Fibroblast of skin of back (primary cell): Measurements from ENCODE around the gene AKAP10. TPM values are rescaled to one million over a fixed set of nuclear protein-coding genes. Genes with fewer than 3 reads are reported as not detected.
"Not testable (repeated sequence)": the region's sequence is repeated elsewhere in the genome, so short reads cannot be mapped to it uniquely, and the experiment has no call there.

Experiments
- DNase-seq: peaks from one replicate; pipeline ENCODE4 v3.0.0-alpha.2; 2013
- polyA plus RNA-seq, 2 experiments: library from polyadenylated mRNA; unstranded; fragments of 120-200 nt; gene quantifications; one replicate each; pipeline ENCODE4 v1.2.1, GENCODE V29; 2013; ENCODE audit not compliant: insufficient read length in 2 of 2

Gene AKAP10, protein sequence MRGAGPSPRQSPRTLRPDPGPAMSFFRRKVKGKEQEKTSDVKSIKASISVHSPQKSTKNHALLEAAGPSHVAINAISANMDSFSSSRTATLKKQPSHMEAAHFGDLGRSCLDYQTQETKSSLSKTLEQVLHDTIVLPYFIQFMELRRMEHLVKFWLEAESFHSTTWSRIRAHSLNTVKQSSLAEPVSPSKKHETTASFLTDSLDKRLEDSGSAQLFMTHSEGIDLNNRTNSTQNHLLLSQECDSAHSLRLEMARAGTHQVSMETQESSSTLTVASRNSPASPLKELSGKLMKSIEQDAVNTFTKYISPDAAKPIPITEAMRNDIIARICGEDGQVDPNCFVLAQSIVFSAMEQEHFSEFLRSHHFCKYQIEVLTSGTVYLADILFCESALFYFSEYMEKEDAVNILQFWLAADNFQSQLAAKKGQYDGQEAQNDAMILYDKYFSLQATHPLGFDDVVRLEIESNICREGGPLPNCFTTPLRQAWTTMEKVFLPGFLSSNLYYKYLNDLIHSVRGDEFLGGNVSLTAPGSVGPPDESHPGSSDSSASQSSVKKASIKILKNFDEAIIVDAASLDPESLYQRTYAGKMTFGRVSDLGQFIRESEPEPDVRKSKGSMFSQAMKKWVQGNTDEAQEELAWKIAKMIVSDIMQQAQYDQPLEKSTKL
- polyA plus RNA-seq (2013, experiment 1 of 2; ENCODE audit: insufficient read length), result 18.1 TPM
- 18.0 TPM for polyA plus RNA-seq (2013, experiment 2 of 2; ENCODE audit: insufficient read length)

DNA sequence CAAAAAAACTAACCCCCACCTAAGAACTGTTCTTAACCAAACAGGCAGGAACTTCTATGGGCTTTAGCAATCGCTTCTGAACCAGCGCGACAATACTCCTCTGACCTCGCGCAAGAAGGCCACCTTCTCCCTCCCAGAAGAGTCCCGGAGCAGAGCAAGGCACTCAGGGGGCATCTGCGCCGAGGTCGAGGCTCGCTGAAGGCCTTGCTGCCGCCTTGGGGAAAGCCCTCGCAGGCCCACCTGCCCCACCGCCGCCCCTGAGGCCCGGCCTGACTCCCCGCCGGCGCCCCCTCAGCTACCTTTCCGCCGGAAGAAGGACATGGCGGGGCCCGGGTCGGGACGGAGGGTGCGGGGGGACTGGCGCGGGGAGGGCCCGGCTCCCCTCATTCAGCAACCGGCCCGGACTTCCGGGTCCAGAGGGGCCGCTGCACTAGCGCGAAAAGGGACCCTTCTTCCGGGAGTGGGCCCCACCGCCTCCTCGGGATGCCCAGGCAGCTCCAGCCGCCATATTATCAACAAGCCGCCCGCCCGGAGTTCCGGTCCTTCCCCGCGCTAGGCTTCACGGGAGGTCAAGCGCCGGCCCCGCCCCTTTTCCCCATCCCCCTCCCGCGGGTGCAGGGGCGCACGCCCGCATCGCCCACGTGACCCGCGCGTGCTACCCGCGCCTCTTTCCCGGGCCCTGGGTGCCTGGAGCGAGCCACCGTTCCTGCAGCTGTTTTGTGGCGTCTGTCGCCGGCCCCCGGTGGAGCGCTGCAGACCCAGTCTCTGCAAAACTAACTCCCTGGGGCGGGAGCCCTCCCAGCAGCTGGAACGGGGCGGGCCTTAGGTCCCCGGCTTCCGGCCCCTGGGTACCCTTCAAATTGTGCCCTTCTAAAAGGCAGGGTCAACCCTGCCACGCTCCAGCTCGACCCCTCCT lies at the start of gene AKAP10:
Gene AKAP10, minus strand, starts transcription at position 536 of the 916 bp plus-strand sequence. Its CDS starts 149 bp downstream, at position 387.
- DNase-seq, result peak; percentile 86

DNA sequence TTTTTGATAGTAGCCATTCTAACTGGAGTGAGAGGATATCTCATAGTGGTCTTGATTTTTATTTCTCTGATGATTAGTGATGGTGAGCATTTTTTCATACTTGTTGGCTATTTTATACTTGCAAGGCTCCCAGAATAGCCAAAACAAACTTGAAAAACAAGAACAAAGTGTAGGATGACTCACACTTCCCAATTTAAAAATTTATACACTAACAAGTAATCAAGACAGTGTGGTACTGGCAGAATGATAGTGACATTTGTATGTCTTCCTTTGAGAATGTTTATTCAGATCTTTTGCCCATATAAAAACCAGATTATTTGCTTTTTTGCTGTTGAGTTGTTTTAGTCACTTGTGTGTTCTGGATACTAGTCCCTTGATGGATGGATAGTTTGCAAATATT lies 49.3 kb upstream of the AKAP10 start:
- no peak for DNase-seq

DNA sequence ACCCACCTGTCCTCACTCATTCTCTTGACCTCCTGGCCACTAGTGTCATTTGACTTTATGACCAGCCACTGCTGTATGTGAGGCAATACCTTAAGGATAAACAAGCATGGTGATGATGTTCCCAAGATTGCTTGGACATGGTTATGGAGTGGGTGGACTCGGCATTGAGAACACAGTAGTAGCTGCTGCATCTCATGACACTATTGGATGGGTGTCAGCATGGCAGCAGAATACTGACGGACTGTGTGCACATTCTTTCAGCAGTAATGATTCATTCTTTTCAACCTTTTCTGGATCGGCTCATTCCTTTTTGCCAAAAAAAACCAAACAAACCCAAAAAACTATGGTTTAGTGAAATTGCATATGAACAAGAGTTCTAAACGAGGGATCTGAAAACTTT lies 45.1 kb upstream of the AKAP10 start:
- DNase-seq, result no peak

DNA sequence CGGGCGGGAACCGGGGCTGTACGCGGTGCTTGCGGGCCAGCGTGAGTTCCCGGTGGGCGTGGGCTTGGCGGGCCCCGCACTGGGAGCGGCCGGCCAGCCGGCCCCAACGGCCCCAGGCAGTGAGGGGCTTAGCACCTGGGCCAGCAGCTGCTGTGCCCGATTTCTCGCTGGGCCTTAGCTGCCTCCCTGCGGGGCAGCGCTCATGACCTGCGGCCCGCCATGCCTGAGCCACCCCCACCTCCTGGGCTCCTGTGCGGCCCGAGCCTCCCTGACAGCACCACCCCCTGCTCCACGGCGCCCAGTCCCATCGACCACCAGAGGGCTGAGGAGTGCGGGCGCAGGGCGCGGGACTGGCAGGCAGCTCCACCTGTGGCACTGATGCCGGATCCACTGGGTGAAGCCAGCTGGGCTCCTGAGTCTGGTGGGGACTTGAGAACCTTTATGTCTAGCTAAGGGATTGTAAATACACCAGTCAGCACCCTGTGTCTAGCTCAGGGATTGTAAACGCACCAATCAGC lies 38.9 kb upstream of the AKAP10 start:
- not testable (repeated sequence) for DNase-seq

DNA sequence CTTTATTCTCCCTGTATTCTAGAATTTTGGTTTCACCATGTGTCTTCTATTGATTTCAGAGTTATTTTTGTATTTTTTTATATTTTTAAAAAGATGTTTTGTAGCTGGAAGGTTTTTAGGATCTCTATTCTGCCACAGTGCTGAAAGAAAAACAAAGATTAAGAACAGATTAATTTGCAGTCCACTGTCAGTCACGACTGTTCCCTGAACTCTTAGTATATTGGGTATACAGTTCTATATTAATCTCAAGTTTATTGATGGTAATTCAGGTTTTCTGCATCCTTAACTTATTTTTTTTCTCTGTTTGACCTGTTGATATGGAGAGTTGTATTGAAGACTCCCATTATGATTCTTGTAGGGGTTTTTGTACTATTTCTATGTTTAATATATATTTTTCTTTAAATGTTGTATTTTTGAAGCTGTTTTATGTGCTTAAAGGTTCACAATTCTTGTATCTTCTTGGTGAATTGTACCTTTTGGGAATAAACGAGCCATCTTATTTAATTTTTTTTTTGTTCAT lies 34.4 kb upstream of the AKAP10 start:
- DNase-seq, result no peak

DNA sequence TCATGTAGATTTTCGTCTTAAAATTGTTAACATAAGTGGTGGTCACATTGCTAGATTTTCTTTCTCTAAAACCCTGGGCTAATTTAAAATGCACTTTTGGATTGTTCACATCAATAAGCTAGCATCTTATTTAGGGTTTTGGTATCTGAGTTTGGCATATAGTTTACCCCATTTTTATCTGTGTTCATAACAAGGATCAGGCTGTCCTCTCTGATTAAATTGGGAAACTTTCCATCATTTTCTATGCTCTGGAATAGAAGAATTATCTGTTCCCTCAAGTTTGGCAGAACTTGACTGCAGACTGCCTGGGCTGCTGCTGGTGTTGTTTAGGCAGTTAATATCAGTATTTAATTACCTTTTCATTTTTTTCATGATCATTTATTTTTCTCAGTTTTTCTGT lies 33.3 kb upstream of the AKAP10 start:
- DNase-seq, result no peak

DNA sequence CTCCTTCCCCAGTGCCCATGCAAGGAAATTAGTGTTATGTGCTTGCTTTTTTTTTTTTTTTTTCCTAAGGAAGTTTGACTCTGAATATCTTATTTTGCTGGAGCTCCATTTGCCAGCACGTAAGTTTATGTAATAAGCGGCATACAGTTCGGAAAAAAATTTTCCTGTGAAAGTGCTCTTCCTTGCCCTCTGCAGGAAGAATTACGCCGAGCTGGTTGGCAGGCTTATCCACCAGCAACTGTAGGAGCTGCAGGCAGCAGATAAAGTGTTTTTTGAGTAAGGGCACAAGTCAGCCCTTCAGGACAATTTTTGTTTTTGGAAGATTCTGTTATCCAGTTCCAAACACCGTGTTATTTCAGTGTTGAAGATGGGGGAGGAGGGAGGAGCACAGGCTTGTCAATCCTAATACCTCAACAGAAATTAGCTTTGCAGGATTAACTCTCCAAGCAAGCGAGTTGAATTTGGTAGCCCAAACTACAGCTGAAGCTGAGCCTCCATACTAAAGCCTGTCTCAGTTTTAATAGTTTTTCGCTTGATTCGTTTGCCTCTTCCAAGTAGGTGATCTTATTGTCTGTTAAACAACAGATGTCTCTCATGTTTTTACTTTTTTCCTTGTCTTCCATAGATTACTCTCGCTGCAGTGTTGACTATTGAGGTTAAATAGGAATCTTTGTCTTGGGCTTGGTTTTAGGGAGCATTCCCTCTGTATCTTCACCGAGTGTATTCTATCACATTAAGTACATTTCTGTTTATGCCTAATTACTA lies 32.7 kb upstream of the AKAP10 start:
- DNase-seq, result peak; percentile 48

DNA sequence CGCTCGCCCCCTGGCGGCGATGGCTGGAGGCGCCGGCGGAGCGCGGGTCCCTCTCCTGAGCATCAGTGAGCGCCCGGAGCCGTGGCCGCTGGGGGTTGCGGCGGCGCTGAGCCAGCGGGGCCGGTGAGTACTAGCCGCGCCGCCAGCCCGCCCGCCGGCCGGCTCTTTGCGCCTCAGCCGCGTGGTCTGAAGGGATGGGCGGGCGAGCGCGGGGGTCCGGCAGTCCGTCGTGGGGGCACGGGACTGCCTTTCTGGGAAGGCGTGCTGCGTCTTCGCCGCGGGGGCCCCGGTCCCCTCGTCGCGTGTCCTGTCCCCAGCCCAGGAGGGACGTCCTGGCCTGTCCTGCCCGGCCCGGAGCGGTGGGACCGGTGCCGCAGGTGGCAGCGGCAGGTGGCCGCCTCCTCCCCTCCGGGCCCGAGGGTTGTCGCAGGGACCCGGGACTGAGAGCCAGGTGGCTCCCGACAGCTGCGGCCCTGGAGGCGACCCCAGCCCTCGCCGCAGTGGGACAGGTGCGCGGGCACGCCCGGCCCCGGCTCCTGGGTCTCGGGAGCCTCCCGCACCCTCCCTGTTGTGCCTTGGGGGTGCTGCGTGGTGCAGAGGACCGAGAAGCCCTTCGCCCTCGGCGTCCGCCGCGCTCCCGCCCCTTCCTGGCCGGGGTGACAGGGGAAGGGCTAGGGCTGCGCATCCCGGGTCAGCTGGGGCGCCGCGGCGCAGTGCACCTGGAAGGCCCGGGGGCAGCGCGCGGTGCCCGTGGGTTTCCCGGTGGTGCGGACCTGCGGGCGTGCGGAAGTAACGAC lies 31.9 kb upstream of the AKAP10 start, which contains the start of gene SPECC1:
Gene SPECC1, plus strand, starts transcription at position 58 of the 797 bp plus-strand sequence. CDS start 87,293 bp downstream, outside the sequence.
- peak; percentile 64 for DNase-seq

DNA sequence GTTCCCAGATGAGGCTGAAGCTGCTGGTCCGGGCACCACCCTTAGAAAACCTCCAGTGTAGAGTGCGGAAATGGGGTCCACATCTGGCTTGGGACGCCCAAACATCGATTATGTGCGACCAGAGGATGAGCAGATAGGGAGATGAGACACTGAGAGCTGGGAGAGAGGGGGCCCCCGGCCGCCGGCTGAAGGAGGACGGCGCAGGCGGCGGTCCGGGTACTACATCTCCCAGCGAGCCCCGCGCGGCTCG lies 31.3 kb upstream of the AKAP10 start:
- DNase-seq, result no peak

DNA sequence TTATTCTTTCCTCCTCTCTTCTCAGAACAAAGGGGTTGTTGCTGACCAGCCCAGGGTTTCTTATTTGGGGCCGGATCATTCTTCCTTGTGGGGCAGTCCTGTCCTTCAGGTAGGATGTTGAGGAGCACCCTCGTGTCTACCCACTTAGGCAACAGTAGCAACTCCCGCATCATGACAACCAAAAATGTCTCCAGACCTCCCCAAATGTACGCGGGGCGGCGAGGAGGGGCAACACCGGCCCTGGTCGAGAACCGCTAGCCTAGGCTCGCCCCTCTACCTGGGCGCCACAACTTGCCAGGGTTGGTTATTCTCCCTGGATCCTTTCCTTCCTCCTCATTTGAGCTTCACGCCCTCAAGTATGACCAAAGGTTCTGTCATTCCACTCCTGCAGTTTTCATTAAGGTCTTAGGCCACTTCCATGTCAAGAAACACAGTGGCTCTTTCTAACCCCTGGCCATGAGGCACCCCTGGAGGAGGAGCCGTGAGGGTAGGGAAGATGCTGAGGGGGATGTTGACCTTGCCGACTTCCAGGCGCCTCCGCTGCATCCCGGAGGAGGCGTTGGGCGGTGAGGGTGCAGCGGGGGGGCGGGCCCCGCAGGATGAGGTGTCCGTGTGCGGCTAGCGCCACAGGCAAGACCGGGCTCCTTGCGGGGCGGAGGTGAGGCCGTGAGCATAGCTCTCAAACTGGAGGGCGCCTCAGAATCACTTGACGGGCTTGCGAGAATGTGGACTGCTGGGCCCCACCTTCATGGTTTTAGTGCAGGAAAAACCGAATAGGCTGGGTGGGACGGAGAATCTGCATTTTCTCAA lies 30.8 kb upstream of the AKAP10 start:
- DNase-seq, result no peak

DNA sequence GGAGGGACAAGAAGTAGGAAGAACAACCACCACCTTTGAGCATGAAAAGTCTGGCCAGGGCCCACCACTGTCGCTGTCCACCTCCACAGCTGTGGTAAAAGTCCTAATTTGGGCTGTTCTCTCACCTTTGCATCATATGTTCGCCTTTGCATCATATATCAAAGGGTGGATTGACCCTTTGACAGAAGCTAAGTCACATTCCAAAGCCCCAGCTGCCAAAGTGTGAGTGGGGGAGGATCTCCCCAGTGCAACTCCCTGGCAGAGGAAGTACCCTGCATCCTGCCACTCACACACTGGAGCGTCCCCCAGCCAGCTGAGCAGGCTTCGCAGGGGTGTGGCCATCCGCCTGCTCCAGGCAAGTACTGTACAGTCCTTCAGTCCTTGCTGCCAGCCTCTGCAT lies 18.9 kb upstream of the AKAP10 start:
- DNase-seq, result no peak

DNA sequence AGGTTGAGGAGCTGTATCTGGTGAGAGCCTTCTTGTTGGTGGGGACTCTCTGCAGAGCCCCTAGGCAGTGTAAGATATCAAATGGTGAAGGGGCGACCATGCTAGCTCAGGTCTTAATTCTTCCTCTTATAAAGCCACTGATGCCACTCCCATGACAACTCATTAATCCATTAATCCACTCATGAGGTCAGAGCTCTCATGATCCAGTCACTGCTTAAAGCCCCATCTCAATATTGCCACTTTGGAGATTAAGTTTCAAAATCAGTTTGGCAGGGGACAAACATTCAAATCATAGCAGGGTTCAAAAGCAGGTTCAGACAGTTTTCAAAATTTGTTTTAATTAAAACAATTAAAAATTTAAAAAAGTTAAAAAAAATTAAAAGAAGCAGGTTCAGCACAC lies 18.5 kb upstream of the AKAP10 start:
- DNase-seq, result no peak

DNA sequence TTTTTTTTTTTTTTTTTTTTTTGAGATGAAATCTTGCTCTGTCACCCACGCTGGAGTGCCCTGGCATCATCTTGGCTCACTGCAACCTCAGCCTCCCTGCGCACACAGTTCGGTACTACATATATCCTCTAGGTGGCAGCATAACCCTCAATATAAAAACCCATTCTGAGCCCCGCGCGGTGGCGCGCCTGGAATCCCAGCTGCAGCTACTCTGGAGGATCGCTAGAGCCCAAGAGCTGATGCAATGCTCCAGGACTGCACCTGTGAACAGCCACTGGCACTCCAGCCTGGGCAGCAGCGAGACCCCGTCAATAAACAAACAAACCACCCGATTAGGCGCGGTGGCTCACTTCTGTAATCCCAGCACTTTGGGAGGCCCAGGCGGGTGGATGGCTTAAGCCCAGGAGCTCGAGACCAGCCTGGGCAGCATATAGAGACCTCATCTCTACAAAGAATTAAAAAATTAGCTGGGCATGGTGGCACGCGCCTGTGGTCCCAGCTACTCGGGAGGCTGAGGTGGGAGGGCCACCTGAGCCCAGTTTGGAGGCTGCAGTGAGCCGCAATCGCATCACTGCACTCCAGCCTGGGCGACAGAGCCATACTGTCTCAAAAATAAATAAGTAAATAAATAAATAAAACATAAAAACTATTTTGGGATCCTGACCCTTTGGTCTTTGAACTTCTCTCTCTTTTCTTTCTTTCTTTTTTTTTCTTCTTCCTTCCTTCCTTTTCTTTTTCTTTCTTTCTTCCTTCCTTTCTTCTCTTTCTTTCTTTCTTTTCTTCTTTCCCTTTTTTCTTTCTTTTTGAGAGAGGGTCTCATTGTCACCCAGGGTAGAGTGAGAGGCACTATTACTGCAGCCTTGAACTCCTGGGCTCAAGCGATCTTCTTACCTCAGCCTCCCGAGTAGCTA lies 15.4 kb upstream of the AKAP10 start:
- peak; percentile 78 for DNase-seq

DNA sequence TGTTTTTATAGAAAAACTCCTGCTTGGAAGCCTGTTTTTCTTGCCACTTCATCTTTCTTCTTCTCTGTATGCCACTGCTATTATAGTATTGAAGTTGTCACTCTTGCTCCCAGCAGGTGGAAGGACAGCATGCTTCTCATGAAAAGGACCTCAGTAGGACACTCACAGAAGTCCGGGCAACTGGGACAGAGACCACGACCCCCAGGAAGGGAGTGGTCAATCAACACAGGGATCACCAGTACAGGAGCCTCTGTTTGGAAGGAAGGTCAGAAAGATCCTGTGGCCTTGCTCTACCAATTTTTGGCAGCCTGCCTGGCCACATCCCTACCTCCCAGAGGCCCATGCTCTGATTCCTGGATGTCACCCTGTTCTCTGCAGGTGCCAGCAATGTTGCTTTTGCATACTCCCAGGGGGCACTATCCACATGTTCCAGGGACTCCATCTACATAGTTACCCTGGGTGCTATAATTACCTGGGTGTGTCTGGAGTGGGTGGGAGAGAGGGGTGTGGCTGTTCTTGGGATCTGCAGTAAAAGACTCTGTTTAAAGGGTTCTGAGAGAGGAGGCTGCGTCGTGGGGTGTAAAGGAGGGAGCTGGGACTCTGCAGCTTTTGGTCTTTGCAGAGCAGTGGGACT lies 13.7 kb upstream of the AKAP10 start:
- no peak for DNase-seq

DNA sequence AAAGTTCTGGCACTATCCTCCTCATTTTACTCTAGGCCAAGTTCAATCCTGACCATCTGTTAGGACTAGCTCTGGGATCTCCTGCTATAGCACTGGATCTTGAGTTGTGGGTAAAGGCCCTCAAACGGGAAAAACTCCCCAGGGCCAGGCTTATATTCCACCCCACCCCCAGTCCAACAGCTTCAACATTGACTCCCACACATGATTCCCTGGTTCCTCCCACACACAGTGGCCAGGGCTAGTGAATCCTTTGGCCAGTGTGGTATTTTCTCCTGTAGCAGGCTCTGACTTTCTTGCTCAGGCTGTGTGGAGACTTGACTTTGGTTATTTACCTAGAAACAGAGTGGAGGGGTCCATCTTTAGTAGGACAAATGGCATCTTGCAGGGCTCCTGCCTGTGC lies 10.3 kb upstream of the AKAP10 start:
- no peak for DNase-seq

DNA sequence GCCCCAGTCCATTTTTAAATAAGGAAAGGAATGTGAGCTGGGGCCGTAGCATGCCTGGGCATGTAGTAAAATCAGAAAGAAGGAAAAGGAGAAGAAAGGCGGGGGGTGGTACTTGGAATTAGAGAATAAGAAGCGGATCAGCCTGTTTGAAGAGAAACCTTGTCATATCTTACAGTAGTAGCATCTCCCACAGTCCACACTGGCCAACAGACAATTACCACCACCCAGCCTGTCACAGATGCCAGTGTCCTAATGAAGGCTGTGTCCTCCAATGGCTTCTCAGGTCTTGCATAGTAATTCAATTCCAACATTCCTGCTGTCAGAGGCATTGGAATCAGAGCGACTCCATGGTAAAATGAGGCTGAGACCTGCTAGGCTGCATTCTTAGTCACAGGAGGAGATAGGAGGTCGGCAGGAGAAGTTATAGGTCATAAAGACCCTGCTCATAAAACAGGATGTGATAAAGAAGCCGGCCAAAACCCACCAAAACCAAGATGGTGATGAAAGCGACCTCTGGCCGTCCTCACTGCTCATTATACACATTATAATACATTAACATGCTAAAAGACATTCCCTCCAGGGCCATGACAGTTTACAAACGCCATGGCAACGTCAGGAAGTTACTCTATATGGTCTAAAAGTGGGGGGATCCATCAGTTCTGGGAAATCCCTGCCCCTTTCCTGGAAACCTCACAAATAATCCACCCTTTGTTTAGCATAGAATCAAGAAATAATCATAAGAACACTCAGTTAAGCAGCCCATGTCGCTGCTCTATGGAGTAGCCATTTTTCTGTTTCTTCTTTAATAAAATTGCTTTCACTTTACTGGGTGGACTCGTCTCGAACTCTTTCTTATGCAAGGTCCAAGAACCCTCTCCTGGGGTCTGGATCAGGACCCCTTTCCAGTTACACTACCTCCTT lies 9.6 kb upstream of the AKAP10 start:
- no peak for DNase-seq
